ENCODE results near the gene FHDC1.

Gene FHDC1

DNA sequence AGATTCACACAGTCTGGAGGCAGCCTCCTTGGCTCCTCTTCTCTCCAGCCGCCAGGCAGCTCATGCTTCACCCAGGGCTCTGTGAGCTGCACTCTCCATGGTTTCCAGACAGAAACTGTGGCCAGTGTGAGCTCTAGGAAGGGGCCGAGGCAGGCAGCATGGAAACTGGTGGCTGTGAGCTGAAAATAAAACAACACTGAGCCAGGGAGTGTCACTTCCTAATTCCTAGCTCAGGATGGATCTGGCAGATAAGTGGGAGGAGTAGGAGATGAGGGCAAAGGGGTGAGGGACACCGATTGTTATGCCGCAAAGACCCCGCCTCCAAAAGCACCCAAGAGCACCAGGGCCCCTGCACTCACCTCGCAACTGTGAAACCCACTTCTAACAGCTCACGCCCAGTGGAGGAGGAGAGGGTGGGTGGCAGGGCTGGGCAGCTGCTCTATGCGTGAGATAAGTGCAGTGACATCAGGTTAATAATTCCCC lies 69.8 kb downstream of the FHDC1 start:
- peak; percentile 77 for DNase-seq (ENCODE audit: low spot score)

DNA sequence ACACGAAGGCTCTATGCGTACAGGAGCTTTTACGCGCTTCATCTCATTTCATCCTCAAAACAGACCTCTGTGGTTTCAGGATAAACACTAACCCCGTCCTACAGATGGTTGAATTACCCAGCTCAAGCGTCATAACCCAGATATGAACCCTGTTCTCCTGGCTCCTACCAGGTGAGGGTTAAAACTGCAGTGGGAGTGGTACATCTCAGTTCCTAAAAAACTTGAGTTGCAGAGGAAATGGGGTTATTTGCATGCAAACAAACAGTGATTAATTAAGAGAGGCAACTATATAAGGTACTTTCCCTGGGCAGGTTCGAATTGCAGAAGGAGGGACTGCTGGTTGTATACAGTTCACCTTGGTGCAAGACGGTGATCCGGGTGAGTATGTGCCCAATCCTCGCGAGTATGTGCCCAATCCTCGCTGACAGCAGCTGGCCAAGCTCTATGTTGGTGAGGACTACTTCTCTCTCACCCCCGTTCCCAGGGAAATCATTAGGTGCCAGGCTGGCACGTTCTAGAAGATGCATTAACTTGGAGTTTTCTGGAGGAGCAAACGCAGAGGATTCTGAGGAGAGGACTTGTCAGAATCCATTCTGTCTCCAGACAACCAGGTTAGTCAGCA lies 72.6 kb downstream of the FHDC1 start:
- no peak for DNase-seq (ENCODE audit: low spot score)

DNA sequence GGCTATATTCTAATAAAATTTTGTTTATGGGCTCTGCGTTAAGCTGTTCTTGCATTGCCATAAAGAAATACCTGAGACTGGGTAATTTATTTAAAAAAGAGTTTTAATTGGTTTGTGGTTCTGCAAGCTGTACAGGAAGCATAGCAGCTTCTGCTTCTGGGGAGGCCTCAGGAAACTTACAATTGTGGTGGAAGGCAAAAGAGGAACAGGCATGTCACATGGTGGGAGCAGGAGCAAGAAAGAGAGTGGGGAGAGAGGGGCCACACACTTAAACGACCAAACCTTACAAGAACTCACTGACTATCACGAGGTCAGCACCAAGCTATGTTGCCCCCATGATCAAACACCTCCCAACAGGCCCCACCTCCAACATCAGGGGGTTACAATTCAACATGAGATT lies 74.0 kb downstream of the FHDC1 start:
- DNase-seq (ENCODE audit: low spot score) = no peak

DNA sequence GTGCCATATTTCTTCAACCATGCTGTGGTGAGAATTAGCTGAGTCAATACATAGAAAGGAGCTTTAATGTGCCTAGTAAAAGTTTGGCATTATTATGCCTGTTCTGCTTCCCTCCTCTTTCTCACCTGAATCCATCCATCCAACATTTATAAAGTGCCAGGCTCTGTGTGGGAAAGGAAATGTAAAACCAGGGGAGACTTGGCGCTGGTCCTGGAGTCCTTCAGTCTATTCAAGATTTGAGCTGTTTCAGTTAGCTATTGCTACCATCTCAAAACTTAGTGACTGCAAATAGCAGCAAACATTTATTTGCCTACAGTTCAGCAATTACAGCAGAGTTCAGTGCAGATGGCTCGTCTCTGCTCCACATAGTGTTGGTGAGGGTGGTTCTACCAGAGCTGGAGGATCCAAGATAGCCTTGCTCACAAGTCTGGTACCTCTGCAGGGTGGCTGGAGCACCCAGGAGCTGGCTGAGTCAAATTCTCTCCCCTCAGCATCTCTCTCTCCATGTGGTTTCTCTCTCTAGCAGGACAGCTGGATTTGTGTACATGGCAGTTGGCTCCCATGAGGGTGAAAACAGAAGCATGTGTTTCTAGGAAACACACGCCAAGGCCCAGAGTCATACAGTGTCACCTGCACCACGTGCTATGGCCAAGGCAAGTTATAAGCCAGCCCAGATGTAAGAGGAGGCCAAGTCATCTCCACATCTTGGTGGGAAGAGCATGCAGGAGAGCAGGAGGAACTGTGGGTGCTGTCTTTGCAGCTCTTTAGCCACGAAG lies 77.3 kb downstream of the FHDC1 start:
- no peak for DNase-seq (ENCODE audit: low spot score)

DNA sequence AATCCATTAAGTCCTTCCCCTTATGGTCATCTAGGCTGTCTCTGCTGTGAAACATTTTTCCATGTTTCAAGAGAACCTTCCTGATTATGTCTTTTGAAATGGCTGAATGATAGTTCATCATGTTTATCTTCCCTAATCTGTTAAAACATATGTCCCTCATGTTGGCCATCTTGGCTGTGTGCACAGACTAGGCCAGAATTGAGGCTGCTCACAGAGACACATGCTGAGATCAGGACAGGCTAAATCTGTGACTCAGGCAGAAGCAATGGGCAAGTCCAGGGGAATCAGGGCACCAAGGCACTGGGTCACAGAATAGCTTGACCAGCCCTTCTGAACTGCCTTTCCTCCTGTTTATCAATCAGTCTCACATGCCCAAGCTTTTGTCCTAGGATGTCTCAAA lies 78.3 kb downstream of the FHDC1 start:
- no peak for DNase-seq (ENCODE audit: low spot score)

DNA sequence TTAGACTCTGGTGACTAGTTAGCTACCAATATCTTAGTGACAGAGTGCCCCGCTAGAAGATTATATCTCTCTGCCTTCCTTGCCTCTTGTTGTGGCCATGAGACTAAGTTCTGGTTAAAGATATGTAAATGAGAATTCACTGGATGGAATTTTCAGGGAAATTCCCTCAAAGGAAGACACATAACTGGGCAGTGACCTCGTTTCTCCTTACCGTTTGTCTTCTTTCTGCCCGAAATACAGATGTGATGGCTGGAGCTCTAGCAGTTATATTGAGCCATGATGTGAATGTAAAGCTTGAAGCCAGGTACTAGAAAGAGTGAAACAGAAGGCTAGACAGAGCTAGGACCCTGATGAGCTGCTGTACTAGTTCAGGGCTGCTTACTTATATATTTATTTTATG lies 80.5 kb downstream of the FHDC1 start:
- DNase-seq (ENCODE audit: low spot score) = no peak

DNA sequence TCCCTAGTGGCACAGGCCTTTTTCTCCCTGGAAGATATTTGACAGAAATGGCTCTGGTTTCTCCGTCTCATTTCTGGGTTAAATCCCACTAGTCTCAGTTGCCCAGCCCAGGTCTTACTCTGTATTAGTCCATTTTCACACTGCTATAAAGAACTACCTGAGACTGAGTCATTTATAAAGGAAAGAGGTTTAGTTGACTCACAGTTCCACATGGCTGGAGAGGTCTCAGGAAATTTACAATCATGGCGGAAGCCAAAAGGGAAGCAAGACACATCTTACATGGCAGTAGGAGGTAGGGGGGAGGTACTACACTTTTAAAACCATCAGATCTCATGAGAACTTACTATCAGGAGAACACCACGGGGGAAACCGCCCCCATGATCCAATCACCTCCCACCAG lies 81.9 kb downstream of the FHDC1 start:
- no peak for DNase-seq (ENCODE audit: low spot score)

DNA sequence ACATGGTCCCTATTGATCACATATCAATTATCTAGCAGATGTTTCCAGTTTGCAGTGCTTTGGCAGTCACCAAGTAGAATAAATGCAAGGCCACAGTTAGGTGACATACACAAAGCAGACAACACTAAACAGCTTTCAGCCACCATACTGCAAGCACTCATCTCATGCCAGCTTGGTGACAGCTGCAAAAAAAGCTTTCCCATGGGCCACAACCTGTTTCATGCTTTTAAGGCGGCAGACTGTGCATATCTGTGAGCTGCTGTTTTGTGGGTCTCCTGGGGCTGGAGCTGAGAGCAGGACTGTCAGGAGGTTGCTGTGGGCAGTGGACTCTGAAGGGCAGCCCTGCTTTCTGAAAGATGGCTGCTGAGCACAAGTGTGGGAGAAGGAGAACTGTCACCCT lies 82.6 kb downstream of the FHDC1 start:
- no peak for DNase-seq (ENCODE audit: low spot score)

DNA sequence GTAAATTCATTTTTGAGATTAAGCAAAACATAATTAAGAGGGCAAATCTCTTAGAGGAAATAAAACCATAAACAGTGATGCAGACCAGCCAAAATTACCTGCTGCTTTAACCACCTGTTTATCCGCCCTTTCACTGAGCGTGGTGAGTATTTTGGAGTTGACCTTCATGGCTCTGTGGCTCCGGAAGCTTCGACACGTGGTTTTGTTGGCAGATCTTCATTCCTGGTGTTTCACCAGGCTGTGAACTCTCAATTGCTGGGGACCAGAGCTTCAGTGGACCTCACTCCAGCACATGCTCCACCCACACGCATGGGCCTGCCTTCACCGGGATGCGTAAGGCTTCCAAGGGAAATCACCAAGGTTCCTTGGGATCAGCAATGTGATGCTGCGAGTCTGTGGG lies 83.8 kb downstream of the FHDC1 start:
- DNase-seq (ENCODE audit: low spot score) = peak; percentile 13

DNA sequence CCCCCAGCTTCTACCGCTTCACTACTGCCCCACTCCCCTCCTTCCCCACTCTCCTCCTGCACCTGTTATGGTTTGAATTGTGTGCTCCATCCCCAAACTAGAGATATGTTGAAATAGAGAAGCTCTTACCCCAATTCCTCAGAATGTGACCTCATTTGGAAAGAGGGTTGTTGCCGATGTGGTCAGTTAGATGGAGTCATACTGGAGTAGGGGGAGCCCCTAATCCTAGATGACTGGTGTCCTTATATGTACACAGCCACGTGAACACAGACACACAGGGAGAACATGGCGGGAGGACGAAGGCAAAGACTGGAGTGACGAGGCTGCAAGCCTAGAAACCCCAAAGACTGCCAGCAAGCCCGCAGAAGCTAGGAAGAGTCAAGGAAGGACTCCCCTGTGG lies 84.3 kb downstream of the FHDC1 start:
- no peak for DNase-seq (ENCODE audit: low spot score)

DNA sequence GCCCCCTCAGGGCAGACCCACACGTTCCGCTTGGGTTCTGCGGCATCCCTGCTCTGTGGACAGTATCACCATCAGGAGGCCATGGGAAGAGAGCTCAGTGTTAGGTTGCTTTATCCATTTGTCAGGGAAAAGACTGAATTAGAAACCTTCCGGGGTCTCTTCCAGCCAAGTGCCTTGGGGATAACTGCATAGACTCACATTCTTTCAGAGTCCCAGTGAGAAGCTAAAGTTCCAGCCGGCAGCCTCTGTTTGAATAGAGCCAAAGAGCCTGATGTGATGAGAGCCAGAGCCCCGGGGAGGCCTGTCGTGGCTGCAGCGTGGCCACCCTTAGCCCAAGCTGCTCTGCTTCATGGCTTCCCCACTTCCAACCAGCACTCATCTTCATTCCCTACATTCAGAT lies 85.2 kb downstream of the FHDC1 start:
- no peak for DNase-seq (ENCODE audit: low spot score)

DNA sequence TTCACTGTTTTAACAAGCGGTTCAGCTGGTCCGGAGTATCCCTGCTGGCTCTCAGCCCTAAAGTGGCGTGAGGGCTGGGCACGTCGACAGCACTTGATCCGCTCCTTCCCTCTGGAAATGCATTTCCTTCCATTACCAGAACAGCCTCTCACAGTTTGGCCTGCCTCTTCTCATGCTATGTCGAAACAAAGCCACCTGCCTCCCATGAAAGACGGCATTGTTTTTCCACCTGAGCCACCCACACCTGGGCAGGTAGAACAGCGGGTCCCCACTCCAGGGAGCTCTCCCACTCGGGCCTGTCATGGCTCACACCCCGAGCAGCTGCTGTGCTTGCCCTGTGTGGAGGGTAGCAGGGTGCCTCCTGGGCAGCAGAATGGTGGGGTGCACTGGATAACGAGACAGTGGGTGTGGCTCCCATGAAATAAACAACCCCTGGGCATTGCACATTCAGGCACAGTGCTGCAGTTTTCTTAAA lies 86.2 kb downstream of the FHDC1 start:
- DNase-seq (ENCODE audit: low spot score) = peak; percentile 79

DNA sequence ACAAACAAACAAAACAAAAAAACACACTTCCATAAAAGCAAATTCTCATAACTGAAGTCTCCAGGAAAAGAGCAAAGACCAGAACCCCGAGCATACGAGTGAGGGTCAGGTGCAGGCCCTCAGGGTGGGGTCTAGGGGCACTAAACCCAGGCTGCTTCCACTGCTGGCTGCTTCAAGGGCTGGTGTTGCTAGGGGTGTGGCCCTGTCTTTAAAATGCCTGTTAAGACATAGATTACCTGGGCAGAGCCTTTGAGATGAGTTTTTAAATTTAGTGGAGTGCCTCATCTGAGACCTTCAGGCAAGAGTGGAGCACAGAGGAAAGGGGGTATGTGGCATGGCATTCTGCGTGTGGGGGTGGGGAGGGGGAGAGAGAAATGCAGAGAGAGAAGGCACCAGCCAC lies 87.0 kb downstream of the FHDC1 start:
- no peak for DNase-seq (ENCODE audit: low spot score)

DNA sequence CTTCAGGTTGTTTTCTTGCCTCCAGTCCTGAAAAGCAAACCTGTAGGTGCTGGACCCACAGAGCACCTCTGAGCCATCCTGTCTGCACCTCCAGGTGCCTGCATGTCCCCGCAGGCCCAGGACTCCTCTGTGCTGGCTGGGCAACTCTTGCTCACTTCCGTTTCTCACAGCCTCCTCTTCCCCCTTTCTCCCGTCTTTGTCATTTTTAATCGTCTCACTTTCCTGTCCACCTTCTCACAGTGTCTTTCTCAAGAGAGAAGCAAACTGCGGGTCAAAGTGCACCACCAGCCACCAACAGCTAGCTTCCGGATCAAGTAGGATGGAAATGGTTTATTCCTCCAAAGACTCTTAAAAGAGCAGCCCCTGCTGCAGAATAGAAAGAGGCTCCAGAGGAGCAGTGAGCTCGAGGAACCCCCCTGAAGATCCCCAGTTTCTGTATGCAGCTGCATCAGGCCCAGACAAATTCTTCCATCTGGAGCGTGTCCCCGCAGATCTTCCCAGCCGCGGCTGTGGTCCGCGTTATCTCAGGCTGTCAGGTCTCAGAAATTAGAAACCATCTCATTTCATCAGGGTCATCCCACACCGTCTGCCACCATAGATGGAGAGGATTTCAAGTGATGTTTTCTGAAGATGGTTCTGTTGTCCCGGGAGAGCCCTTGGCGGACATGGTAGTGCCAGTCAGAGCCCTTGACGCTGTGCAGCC lies 87.7 kb downstream of the FHDC1 start:
- DNase-seq (ENCODE audit: low spot score) = no peak

DNA sequence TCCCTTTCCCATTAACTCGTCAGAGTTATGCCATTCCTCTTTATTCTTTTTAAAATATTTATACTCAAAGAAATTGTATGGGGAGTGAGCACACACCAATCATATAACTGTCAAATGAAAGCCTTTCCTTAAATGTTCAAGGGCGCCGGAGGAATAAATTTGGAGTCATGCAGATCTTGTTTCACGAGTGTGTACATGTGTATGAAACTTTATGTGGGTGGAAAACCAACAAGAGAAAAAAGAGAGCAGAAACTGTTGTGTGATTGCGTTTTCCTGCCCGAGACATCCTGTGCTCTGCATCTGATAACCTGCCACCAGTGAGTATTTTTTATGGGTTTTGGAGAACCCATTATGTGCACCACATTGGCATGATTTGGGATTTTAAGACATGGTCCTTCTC lies 88.3 kb downstream of the FHDC1 start:
- DNase-seq (ENCODE audit: low spot score) = no peak

DNA sequence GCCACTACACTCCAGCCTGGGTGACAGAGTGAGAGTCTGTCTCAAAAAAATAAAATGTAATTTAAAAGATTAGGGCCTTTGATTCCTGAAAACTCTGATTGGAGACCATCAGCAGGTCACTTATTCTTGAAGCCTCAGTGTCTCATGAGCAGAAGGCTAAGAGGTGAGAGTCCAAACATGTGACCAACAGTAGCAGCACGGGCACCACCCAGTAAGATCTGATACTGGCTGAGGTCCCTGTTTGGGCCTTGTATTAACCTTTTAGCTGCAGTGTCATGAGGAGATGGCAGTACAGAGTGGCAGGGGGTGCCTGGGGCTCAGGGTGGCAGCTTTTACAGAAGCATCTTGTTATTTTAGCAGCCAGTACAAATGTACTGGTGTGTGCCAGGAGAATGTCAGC lies 89.3 kb downstream of the FHDC1 start:
- no peak for DNase-seq (ENCODE audit: low spot score)

DNA sequence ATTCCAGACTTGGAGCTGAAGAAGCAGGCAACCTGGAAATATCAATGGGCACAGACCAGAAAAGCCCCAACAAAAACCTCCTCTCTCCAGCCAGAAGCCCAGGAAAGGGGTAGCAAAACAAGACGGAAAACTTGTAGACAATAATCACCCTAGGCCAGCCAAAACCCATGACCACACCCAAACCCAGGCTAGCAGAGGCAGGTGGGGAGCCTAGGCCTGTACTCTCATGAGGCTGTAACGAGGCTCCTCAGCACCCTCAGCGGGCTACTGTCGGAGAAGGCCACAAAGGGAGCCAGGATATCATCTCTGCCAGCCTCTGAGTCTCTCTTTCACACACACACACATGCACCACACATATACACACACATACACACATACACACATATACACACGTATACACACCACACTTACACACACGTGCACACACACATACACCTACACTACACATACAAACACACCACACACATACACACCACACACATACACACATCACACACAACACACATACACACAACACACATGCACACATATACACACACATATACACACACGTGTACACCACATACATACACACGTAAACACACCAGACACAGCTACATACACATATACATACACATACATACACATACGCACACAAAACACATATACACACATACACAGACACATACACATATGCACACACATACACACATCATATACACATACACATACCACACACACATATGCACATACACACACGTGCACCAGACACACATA lies 90.6 kb downstream of the FHDC1 start:
- no peak for DNase-seq (ENCODE audit: low spot score)

DNA sequence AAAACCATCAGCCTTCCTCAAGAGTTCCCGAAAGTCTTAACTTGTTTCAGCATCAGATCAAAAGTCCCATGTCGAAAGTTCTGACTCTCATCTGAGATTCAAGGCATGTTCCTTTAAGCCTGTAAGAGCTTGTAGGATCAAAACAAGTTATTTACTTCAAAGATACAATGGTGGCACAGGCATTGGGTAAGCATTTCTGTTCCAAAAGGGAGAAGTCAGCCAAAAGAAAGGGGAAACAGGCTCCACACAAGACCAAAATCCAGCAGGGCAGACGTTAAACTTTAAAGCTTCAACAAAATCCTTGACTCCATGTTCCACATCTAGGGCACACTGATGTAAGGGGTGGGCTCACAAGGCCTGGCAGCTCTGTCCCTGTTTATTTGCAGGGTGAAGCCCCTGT lies 91.7 kb downstream of the FHDC1 start:
- DNase-seq (ENCODE audit: low spot score) = no peak

DNA sequence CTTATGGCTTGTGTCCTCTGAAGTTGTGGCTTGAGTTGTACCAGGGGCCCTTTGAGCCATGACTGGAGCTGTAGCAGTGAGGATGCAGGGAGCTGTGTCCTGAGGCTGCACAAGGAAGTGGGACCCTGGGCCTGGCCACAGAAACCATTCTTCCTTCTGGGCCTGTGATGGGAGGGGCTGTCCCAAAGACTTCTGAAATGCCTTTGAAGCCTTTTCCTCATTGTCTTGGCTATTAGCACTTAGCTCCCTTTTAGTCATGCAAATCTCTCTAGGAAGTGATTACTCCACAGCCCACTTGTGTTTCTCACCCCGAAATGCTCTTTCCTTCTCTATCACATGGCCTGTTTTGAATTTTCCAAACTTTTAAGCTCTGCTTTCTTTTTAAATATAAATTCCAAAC lies 92.4 kb downstream of the FHDC1 start:
- DNase-seq (ENCODE audit: low spot score) = no peak

Data from SW480 (cell line).